ENCODE results near the gene SDR39U1.

SDR39U1 gene

DNA sequence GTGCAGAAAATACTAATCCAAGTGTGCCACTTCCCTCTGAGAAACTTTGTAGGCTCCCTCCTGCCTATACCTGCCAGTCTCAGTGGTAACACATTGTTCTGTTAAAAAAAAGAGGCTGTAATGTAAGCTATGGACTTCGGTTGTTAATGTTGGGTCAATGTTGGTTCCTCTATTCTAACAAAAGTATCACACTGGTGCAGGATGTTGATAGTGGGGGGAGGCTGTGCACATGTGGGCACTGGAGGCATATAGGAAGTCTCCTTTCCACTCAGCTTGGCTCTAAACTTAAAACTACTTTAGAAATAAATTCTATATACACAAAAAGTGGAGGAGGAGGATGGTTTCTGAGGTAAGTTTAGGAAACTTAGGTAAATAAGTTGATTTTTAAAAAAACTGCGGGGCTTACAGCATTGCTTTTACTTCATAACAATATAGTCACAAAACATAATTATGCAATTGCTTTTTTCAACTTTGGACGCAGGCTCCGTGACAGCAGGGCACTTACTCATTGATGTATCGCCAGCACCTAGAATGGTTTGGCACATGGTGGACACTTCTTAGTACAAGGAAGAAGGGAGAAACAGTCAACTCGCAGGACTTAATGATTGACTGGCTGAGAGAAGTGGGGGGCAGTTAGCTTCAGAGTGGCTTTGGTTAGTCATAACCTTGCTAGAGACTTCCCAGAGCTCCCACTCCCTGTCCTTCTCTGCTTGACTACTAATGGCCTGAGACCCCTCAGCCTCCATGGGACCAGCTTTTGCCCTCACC is 51.7 kb downstream of the SDR39U1 start:
- DNase-seq (ENCODE audit: low read depth in 3 of 3): no peak
